Testis (tissue), 3 donors: ENCODE measurements around the gene MBP. TPM values are rescaled to one million over a fixed set of nuclear protein-coding genes. Genes with fewer than 3 reads are reported as not detected.

Experiments
- DNase-seq: peaks from one replicate; pipeline ENCODE4 v3.0.0-alpha.2; 2019
- H3K27ac ChIP-seq, 2 donors: fragments of 200-600 bp; sonication (generic); one replicate each; pipeline ENCODE4 v1.5.1; 2019
- H3K27me3 ChIP-seq: fragments of 200-600 bp; sonication (generic); one replicate; pipeline ENCODE4 v1.5.1; 2019
- H3K36me3 ChIP-seq: fragments of 200-600 bp; sonication (generic); one replicate; pipeline ENCODE4 v1.5.1; 2017; ENCODE audit warnings: low read depth; ENCODE audit errors: missing control alignments
- H3K4me1 ChIP-seq: fragments of 200-600 bp; sonication (generic); one replicate; pipeline ENCODE4 v1.5.1; 2019
- H3K4me3 ChIP-seq, 2 donors: fragments of 200-600 bp; sonication (generic); one replicate each; pipeline ENCODE4 v1.5.1; 2017 to 2019
- H3K9me3 ChIP-seq: fragments of 200-600 bp; sonication (generic); one replicate; pipeline ENCODE4 v1.5.1; 2017
- POLR2A ChIP-seq: fragments of 450-650 bp; IDR thresholded peaks from one replicate; pipeline ENCODE4 v1.6.1; 2017; ENCODE audit warnings: antibody characterized with exemption, mild to moderate bottlenecking, moderate library complexity
- WGBS, 2 donors: methylation state at CpG; one replicate each; pipeline ENCODE4 v1.1.5; 2018; 5-methylcytosine and 5-hydroxymethylcytosine counted together
- intact Hi-C: fragments of 100-400 bp; cut with DNase I; formaldehyde crosslinking; loops from one replicate; pipeline ENCODE4 v1.15.1; 2023; ENCODE audit warnings: low total_unique reads
- polyA plus RNA-seq: library from polyadenylated mRNA; stranded (reverse); fragments of 350-450 nt; fragmentation: Illumina TruSeq; extraction: RNeasy Lipid Tissue Mini Kit (QIAGEN cat#74804); gene quantifications from one replicate; pipeline ENCODE4 v1.2.3, GENCODE V29; 2014; ENCODE audit warnings: low read depth, low replicate concordance; ENCODE audit not compliant: insufficient read depth
- total RNA-seq, 2 donors: library from RNA; depleted of rRNA; stranded (reverse); fragments of >200 nt; gene quantifications; one replicate each; pipeline ENCODE4 v1.2.3, GENCODE V29; 2016
- TF ChIP-seq, protein P1 (sequence below), 3 experiments: fragments of 450-650 bp in 2 of 3; fragments of 200-600 bp in 1 of 3; sonication (generic) in 1 of 3; IDR thresholded peaks; one replicate each; pipeline ENCODE4 v1.5.1; 2016 to 2019; ENCODE audit warnings: antibody characterized with exemption in 3 of 3, mild to moderate bottlenecking in 2 of 3, moderate library complexity in 1 of 3

MBP gene
- total and polyA plus RNA-seq, 3 donors from 2014 or later, result 15.4 to 20.3 (median 16.7) TPM

DNA sequence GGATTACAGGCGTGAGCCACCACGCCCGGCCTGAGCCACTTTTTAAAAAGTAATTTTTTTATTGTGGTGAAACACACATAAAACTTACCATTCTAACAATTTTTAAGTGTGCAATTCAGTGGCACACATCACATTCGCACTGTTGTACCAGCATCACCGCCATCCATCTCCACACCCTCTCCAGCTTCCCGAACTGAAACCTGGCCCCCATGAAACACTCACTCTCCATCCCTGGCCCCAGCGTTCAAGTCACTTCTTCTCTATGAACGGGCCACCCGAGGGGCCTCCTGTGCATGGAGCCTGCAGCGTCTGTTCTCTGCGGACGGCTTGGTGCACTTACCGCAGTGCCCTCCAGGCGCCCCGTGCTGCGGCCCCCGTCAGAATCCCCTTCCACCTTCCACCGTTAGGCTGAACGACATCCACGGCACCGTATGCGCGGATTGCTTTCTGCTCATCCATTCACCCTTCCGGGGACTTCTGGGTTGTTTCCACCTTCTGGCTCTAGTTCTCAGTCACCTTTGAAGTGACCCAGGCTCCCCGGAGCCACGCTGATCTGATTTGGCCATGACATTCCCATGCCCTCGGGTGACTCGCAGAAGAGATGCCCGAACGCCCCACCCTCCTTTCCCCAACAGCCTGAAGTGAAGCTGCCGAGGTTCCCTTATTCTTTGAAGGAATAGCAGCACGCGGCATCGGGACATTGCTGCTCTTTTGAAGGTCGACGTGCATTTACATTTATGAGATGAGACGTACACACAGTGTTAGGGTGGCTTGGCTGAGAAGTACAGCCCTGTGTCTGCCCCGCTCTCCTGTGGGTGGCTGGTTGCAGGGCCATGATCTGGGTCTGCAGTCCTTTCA is 134.4 kb downstream of the MBP start:
- no peaks in the 10 kb centered on the region for H3K36me3 ChIP-seq
- no peak overlapping the region for H3K4me3 ChIP-seq
- TF ChIP-seq, protein P1, sequence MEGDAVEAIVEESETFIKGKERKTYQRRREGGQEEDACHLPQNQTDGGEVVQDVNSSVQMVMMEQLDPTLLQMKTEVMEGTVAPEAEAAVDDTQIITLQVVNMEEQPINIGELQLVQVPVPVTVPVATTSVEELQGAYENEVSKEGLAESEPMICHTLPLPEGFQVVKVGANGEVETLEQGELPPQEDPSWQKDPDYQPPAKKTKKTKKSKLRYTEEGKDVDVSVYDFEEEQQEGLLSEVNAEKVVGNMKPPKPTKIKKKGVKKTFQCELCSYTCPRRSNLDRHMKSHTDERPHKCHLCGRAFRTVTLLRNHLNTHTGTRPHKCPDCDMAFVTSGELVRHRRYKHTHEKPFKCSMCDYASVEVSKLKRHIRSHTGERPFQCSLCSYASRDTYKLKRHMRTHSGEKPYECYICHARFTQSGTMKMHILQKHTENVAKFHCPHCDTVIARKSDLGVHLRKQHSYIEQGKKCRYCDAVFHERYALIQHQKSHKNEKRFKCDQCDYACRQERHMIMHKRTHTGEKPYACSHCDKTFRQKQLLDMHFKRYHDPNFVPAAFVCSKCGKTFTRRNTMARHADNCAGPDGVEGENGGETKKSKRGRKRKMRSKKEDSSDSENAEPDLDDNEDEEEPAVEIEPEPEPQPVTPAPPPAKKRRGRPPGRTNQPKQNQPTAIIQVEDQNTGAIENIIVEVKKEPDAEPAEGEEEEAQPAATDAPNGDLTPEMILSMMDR (IDR thresholded peaks at IDR 0.05), result no peak
- no peak for TF ChIP-seq POLR2A
- no peak overlapping the region for H3K27ac ChIP-seq
- intact Hi-C loops, result no loop called here
- DNase-seq, result no peak
- 63 to 79% methylated on average over 38 of the region's 38 CpGs for WGBS, 2 donors
- H3K9me3 ChIP-seq, result no peaks in the 10 kb centered on the region
- no peaks in the 10 kb centered on the region for H3K27me3 ChIP-seq
- H3K4me1 ChIP-seq, result no peaks in the 10 kb centered on the region

GRCh38 chr18:76996429-76996828 is 136.2 kb downstream of the MBP start:
- intact Hi-C loops, result no loop called here
- DNase-seq, result no peak
- Histone ChIP-seq H3K4me1 (no peaks in the 10 kb centered on the region), H3K4me3 (no peak overlapping the region), H3K36me3 (no peaks in the 10 kb centered on the region), H3K27me3 (no peaks in the 10 kb centered on the region), H3K9me3 (no peaks in the 10 kb centered on the region), H3K27ac (no peak overlapping the region)
- WGBS, 2 donors, result 58 to 66% methylated on average over 7 of the region's 7 CpGs
- TF ChIP-seq, protein P1 (IDR thresholded peaks at IDR 0.05), result no peak
- TF ChIP-seq POLR2A, result no peak

- no peak overlapping the region for H3K27ac ChIP-seq
- intact Hi-C loops, result no loop called here
- no peaks in the 10 kb centered on the region for H3K9me3 ChIP-seq
- WGBS, 2 donors, result 60 to 63% methylated on average over 7 of the region's 7 CpGs
- no peaks in the 10 kb centered on the region for H3K36me3 ChIP-seq
- H3K27me3 ChIP-seq, result no peaks in the 10 kb centered on the region
- DNase-seq, result no peak
- no peaks in the 10 kb centered on the region for H3K4me1 ChIP-seq
- no peak overlapping the region for H3K4me3 ChIP-seq
- TF ChIP-seq, protein P1 (IDR thresholded peaks at IDR 0.05), result no peak
- TF ChIP-seq POLR2A, result no peak
Measured at GRCh38 chr18:76995896-76996295, 136.7 kb downstream of the MBP start.

- H3K4me3 ChIP-seq, result no peak overlapping the region
- no peaks in the 10 kb centered on the region for H3K4me1 ChIP-seq
- H3K9me3 ChIP-seq, result no peaks in the 10 kb centered on the region
- no peak overlapping the region for H3K27ac ChIP-seq
- DNase-seq, result no peak
- no peak for TF ChIP-seq POLR2A
- TF ChIP-seq, protein P1 (IDR thresholded peaks at IDR 0.05), result no peak
- intact Hi-C loops, result no loop called here
- H3K27me3 ChIP-seq, result no peaks in the 10 kb centered on the region
- no peaks in the 10 kb centered on the region for H3K36me3 ChIP-seq
- WGBS, 2 donors, result 87 to 88% methylated on average over 8 of the region's 8 CpGs
Measured at GRCh38 chr18:76994086-76994654, 138.4 kb downstream of the MBP start.
